ENCODE data around the gene AKNA. TPM values are rescaled to one million over a fixed set of nuclear protein-coding genes. Genes with fewer than 3 reads are reported as not detected.

Gene AKNA
- total RNA-seq, 2 donors from 2014 or later: 12.2 to 15.4 TPM

DNA sequence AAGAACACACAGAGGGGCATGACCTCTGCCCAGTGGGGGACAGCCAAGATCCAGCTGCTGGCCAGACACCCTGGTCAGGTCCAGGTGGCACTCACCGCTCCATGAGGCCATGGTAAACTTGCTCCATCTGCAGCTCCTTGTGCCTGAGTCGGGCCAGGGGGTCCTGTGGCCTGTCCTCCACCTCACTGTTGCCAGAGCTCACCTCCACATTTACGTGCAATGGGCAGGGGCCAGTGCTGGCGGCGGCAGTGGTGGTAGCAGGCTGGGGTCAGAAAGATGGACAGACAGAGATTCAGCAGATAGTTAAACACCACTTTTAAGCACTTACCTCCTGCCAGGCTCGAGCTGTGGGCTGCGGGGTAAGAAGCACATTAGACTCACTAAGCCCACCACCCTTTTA is 28.0 kb downstream of the AKNA start:
- H3K9ac ChIP-seq (ENCODE audit: extremely low read depth, low read length, poor library complexity, severe bottlenecking): no peak overlapping the region
- Mint-ChIP-seq H3K4me1 (no peaks in the 10 kb centered on the region), H3K27me3 (ENCODE audit: insufficient read depth) (no peaks in the 10 kb centered on the region), H3K27ac (no peak overlapping the region), H3K9me3 (no peaks in the 10 kb centered on the region), H3K36me3 (ENCODE audit: low read depth) (peaks cover 41% of the 10 kb centered on the region), H3K4me3 (no peak overlapping the region)
- H3K27me3 ChIP-seq (ENCODE audit: control insufficient read depth, insufficient read depth, low read length, poor library complexity, severe bottlenecking): no peaks in the 10 kb centered on the region
- H3K27ac ChIP-seq (ENCODE audit: low read depth, low read length): no peak overlapping the region
- no peaks in the 10 kb centered on the region for H3K36me3 ChIP-seq (ENCODE audit: control insufficient read depth, insufficient read depth, low read length)
- no peaks in the 10 kb centered on the region for H3K4me1 ChIP-seq (ENCODE audit: control insufficient read depth, insufficient read depth, low read length)
- TF ChIP-seq, protein P1, sequence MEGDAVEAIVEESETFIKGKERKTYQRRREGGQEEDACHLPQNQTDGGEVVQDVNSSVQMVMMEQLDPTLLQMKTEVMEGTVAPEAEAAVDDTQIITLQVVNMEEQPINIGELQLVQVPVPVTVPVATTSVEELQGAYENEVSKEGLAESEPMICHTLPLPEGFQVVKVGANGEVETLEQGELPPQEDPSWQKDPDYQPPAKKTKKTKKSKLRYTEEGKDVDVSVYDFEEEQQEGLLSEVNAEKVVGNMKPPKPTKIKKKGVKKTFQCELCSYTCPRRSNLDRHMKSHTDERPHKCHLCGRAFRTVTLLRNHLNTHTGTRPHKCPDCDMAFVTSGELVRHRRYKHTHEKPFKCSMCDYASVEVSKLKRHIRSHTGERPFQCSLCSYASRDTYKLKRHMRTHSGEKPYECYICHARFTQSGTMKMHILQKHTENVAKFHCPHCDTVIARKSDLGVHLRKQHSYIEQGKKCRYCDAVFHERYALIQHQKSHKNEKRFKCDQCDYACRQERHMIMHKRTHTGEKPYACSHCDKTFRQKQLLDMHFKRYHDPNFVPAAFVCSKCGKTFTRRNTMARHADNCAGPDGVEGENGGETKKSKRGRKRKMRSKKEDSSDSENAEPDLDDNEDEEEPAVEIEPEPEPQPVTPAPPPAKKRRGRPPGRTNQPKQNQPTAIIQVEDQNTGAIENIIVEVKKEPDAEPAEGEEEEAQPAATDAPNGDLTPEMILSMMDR (conservative IDR thresholded peaks at IDR 0.05): no peak
- H3K9me3 ChIP-seq (ENCODE audit: control insufficient read depth, low read length): no peaks in the 10 kb centered on the region
- no peak overlapping the region for H3K4me3 ChIP-seq (ENCODE audit: low read length)
- no peak for DNase-seq
- WGBS, 2 experiments (ENCODE audit: insufficient coverage in 1 of 2, insufficient read length in 1 of 2): 91 to 100% methylated on average over 1 to 7 of the region's 7 CpGs

DNA sequence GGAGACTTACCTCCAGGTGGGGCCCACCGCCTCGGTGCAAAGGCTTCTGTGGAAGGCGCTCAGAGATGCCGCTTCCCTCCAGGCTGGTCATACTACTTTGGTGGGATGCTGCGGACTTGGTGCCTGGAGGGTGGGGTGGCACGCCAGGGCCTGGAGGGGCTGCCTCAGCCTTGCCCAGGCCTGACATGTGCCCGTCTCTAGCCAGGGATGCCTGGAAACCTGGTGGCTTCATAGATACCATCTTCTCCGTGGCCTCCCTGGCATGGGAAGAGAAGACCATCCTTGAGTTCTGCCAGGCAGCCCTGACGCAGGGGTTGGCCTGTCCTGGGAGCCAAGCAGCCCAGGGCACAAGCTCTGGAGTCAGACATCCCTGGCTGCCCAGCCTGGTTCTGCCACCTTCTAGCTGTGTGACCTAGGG is 29.9 kb downstream of the AKNA start:
- H3K36me3 ChIP-seq (ENCODE audit: control insufficient read depth, insufficient read depth, low read length): no peaks in the 10 kb centered on the region
- 94 to 100% methylated on average over 1 to 9 of the region's 9 CpGs for WGBS, 2 experiments (ENCODE audit: insufficient coverage in 1 of 2, insufficient read length in 1 of 2)

DNA sequence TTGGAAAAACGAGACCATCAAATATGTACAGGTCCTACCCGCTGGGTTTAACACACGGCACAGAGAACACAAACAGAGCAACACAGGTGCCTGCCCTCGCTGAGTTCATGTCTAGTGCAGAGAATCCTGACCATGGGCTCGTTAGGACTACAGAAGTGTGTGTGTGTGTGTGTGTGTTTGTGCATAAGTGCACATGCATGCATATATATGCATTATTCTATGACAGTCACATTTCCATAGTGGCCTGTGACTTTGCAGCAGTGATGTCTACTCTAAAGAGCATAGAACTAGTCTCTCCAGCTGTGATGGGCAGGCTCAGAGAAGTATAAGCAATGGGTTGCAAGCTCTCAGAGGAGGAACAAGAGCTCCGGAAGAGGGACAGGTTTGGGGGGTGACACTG is 30.4 kb downstream of the AKNA start:
- Mint-ChIP-seq H3K27me3 (ENCODE audit: insufficient read depth) (no peaks in the 10 kb centered on the region), H3K4me3 (no peak overlapping the region), H3K27ac (no peak overlapping the region), H3K36me3 (ENCODE audit: low read depth) (peaks cover 36% of the 10 kb centered on the region), H3K4me1 (no peaks in the 10 kb centered on the region), H3K9me3 (no peaks in the 10 kb centered on the region)
- Histone ChIP-seq H3K9ac (ENCODE audit: extremely low read depth, low read length, poor library complexity, severe bottlenecking) (no peak overlapping the region), H3K27ac (ENCODE audit: low read depth, low read length) (no peak overlapping the region), H3K27me3 (ENCODE audit: control insufficient read depth, insufficient read depth, low read length, poor library complexity, severe bottlenecking) (no peaks in the 10 kb centered on the region), H3K36me3 (ENCODE audit: control insufficient read depth, insufficient read depth, low read length) (no peaks in the 10 kb centered on the region), H3K4me1 (ENCODE audit: control insufficient read depth, insufficient read depth, low read length) (no peaks in the 10 kb centered on the region), H3K9me3 (ENCODE audit: control insufficient read depth, low read length) (no peaks in the 10 kb centered on the region), H3K4me3 (ENCODE audit: low read length) (no peak overlapping the region)
- DNase-seq: no peak
- 94% methylated on average over 4 to 6 of the region's 6 CpGs for WGBS, 2 experiments (ENCODE audit: insufficient coverage in 1 of 2, insufficient read length in 1 of 2)
- TF ChIP-seq, protein P1 (conservative IDR thresholded peaks at IDR 0.05): no peak

More for the DNA sequence above, 29.9 kb downstream of the AKNA start:
- Histone ChIP-seq H3K27me3 (ENCODE audit: control insufficient read depth, insufficient read depth, low read length, poor library complexity, severe bottlenecking) (no peaks in the 10 kb centered on the region), H3K9me3 (ENCODE audit: control insufficient read depth, low read length) (no peaks in the 10 kb centered on the region), H3K9ac (ENCODE audit: extremely low read depth, low read length, poor library complexity, severe bottlenecking) (no peak overlapping the region), H3K4me3 (ENCODE audit: low read length) (no peak overlapping the region), H3K27ac (ENCODE audit: low read depth, low read length) (no peak overlapping the region), H3K4me1 (ENCODE audit: control insufficient read depth, insufficient read depth, low read length) (no peaks in the 10 kb centered on the region)
- H3K4me3 Mint-ChIP-seq: no peak overlapping the region
- TF ChIP-seq, protein P1 (conservative IDR thresholded peaks at IDR 0.05): no peak
- H3K9me3 Mint-ChIP-seq: no peaks in the 10 kb centered on the region
- DNase-seq: no peak
- no peaks in the 10 kb centered on the region for H3K4me1 Mint-ChIP-seq
- H3K36me3 Mint-ChIP-seq (ENCODE audit: low read depth): peaks cover 34% of the 10 kb centered on the region
- no peak overlapping the region for H3K27ac Mint-ChIP-seq
- H3K27me3 Mint-ChIP-seq (ENCODE audit: insufficient read depth): no peaks in the 10 kb centered on the region
